ENCODE data around the gene LIMS2.

The LIMS2 gene

DNA sequence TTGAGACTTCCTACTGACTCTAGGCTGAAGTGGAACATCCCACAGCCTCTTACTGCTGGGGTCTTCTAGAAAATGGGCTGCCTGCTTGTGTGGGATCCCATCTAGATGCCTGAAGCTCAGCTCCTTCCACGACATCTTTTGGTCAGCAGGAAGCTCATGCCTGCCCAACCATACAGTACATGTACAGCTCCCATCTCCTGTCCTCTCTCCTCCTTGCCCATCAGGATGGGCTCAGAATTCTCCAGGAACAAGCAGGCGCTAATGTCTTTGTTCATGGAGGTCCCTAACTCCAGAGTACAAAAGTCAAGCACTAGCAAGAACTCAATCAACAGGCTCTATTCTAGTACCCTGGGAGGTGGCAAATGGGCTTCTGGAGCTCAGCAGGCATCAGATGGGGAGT is 61.1 kb downstream of the LIMS2 start (continued):
- TF ChIP-seq AEBP2 (tag by site-specific recombination; IDR thresholded peaks at IDR 0.05; ENCODE audit: borderline replicate concordance), result no peak
- no peak for TF ChIP-seq KLF8 (tag by site-specific recombination; IDR thresholded peaks at IDR 0.05)
- no peak for TF ChIP-seq ZBTB17 (tag by site-specific recombination; IDR thresholded peaks at IDR 0.05)
- no peak for TF ChIP-seq GLIS2 (tag by site-specific recombination; IDR thresholded peaks at IDR 0.05)
- TF ChIP-seq, protein P1, sequence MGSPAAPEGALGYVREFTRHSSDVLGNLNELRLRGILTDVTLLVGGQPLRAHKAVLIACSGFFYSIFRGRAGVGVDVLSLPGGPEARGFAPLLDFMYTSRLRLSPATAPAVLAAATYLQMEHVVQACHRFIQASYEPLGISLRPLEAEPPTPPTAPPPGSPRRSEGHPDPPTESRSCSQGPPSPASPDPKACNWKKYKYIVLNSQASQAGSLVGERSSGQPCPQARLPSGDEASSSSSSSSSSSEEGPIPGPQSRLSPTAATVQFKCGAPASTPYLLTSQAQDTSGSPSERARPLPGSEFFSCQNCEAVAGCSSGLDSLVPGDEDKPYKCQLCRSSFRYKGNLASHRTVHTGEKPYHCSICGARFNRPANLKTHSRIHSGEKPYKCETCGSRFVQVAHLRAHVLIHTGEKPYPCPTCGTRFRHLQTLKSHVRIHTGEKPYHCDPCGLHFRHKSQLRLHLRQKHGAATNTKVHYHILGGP (tag by site-specific recombination; IDR thresholded peaks at IDR 0.05), result no peak
- TF ChIP-seq HOXD13 (CRISPR knock-in tag; IDR thresholded peaks at IDR 0.05; ENCODE audit: borderline replicate concordance), result no peak
- no peak for TF ChIP-seq ZNF692 (tag by site-specific recombination; IDR thresholded peaks at IDR 0.05)

DNA sequence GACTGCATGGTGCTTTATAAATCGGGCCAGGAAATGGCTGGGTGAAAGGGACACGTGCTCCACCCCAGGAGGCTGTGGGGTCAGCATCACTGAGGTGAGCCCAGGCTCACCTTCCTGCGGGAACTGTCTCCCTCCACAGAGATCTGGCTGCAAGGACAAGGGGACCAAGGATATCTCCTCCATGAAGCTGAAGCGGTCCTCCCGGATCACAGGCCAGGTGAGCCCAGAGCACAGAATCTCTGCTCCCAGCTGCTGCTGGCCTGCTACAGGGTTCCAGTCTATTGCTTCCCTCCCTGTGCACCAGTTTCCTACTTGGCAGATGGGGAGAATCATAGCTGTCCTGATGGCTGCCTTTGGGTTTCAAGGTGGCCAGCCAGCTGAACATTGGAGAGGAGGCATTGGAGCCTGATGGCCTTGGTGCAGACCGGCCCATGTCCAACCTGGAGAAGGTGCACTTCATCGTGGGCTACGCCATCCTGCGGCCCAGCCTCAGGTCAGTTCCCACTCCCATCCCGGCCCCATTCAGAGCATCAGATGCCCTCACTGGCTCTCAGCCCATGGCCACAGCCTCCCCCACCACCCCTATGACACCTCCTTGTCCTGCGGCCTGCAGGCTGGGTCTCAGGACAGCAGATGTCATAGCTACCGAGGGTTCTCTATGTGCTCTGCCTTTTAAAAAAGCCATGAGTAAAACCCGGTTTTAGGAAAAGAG is 63.1 kb downstream of the LIMS2 start:
- no peaks in the 10 kb centered on the region for H3K4me1 ChIP-seq (ENCODE audit: control insufficient read depth, insufficient read depth, low read length)
- CTCF ChIA-PET, result no interaction called here
- POLR2A ChIA-PET, result no interaction called here
- H3K27ac ChIP-seq (ENCODE audit: extremely low read depth, low read depth, low read length), result no peak overlapping the region
- no peak for TF ChIP-seq ZNF37A (tag by site-specific recombination; IDR thresholded peaks at IDR 0.05)
- TF ChIP-seq, protein P2, sequence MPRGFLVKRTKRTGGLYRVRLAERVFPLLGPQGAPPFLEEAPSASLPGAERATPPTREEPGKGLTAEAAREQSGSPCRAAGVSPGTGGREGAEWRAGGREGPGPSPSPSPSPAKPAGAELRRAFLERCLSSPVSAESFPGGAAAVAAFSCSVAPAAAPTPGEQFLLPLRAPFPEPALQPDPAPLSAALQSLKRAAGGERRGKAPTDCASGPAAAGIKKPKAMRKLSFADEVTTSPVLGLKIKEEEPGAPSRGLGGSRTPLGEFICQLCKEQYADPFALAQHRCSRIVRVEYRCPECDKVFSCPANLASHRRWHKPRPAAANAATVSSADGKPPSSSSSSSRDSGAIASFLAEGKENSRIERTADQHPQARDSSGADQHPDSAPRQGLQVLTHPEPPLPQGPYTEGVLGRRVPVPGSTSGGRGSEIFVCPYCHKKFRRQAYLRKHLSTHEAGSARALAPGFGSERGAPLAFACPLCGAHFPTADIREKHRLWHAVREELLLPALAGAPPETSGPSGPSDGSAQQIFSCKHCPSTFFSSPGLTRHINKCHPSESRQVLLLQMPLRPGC (tag by site-specific recombination; IDR thresholded peaks at IDR 0.05), result no peak
- TF ChIP-seq, protein P3, sequence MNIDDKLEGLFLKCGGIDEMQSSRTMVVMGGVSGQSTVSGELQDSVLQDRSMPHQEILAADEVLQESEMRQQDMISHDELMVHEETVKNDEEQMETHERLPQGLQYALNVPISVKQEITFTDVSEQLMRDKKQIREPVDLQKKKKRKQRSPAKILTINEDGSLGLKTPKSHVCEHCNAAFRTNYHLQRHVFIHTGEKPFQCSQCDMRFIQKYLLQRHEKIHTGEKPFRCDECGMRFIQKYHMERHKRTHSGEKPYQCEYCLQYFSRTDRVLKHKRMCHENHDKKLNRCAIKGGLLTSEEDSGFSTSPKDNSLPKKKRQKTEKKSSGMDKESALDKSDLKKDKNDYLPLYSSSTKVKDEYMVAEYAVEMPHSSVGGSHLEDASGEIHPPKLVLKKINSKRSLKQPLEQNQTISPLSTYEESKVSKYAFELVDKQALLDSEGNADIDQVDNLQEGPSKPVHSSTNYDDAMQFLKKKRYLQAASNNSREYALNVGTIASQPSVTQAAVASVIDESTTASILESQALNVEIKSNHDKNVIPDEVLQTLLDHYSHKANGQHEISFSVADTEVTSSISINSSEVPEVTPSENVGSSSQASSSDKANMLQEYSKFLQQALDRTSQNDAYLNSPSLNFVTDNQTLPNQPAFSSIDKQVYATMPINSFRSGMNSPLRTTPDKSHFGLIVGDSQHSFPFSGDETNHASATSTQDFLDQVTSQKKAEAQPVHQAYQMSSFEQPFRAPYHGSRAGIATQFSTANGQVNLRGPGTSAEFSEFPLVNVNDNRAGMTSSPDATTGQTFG (tag by site-specific recombination; IDR thresholded peaks at IDR 0.05; ENCODE audit: borderline replicate concordance), result no peak
- no peak for TF ChIP-seq ZFP3 (tag by site-specific recombination; IDR thresholded peaks at IDR 0.05; ENCODE audit: low read depth)
- TF ChIP-seq PRDM6 (tag by site-specific recombination; IDR thresholded peaks at IDR 0.05), result no peak
- no peak for TF ChIP-seq ZNF391 (tag by site-specific recombination; IDR thresholded peaks at IDR 0.05; ENCODE audit: borderline replicate concordance, low read depth)
- TF ChIP-seq ZNF394 (tag by site-specific recombination; IDR thresholded peaks at IDR 0.05; ENCODE audit: borderline replicate concordance), result no peak
- TF ChIP-seq ELK4 (IDR thresholded peaks at IDR 0.05; ENCODE audit: borderline replicate concordance, low read depth, low read length), result no peak
- TF ChIP-seq ZBTB10 (tag by site-specific recombination; IDR thresholded peaks at IDR 0.05), result no peak
- no peak for TF ChIP-seq ZNF223 (tag by site-specific recombination; IDR thresholded peaks at IDR 0.05)
- TF ChIP-seq ZBTB7A (tag by site-specific recombination; IDR thresholded peaks at IDR 0.05; ENCODE audit: low read depth), result no peak
- no peak for TF ChIP-seq ZNF791 (tag by site-specific recombination; IDR thresholded peaks at IDR 0.05)
- no peak for TF ChIP-seq SETDB1 (IDR thresholded peaks at IDR 0.05; ENCODE audit: insufficient read length, low read length)
- H3K9me3 ChIP-seq (ENCODE audit: control insufficient read depth, insufficient read depth, low read depth, low read length), result peaks cover 3% of the 10 kb centered on the region; the same call in 1 of the 2 replicates
- no peak overlapping the region for H3K4me3 ChIP-seq (ENCODE audit: low read depth, low read length)
- no peaks in the 10 kb centered on the region for H3K36me3 ChIP-seq (ENCODE audit: control insufficient read depth in 2 of 2, insufficient read depth in 1 of 2, low read length in 2 of 2)

Measured in HEK293 (cell line).